ENCODE results near the gene SCGB1A1.
A peak's percentile ranks its signal among the peaks of the same experiment; 100 is the strongest.
"Not testable (repeated sequence)": the region's sequence is repeated elsewhere in the genome, so short reads cannot be mapped to it uniquely, and the experiment has no call there.

Gene SCGB1A1

GRCh38 chr11:62418733-62419132, at the start of gene SCGB1A1:
SCGB1A1 (plus strand) TSS chr11:62419033; CDS start chr11:62419096, 63 bp downstream.
- no peak for DNase-seq

- no peak for DNase-seq
These were observed 47.9 kb upstream of the SCGB1A1 start for GRCh38 chr11:62370743-62371440.

GRCh38 chr11:62372871-62373270, 46.0 kb upstream of the SCGB1A1 start:
- DNase-seq = no peak

DNA sequence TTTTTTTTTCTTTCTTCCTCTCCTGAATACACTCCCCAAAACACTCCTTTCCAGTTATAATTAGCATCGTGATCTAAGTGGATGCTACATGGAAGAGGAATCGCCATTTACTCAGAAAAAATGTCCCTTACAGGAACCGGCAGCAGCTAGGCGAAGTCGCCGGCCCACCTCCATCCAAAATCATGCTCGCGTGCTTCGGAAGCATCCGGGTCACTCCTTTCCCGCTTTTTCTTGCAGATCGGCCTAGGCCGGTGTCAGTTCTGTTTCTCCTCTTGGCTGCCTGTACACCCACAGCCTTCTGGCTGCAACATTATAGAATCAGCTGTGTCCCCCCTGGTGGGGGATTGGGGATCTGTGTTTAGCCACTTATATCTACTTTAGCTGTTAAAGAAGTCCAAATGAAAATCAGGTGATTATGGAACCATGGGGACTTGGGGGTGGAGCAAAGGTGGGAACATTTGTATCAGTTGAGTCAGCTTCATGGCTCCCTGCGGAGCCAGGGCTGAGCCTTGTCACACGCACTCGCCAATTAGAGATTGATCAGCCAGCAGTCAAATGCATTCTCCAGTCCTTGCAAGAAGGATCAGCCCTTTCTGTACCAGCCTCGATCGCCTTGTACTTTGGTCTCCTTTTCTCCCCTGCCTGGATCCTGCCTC, 45.2 kb upstream of the SCGB1A1 start:
- DNase-seq = no peak

GRCh38 chr11:62374801-62375200, 44.0 kb upstream of the SCGB1A1 start:
- DNase-seq = no peak

DNA sequence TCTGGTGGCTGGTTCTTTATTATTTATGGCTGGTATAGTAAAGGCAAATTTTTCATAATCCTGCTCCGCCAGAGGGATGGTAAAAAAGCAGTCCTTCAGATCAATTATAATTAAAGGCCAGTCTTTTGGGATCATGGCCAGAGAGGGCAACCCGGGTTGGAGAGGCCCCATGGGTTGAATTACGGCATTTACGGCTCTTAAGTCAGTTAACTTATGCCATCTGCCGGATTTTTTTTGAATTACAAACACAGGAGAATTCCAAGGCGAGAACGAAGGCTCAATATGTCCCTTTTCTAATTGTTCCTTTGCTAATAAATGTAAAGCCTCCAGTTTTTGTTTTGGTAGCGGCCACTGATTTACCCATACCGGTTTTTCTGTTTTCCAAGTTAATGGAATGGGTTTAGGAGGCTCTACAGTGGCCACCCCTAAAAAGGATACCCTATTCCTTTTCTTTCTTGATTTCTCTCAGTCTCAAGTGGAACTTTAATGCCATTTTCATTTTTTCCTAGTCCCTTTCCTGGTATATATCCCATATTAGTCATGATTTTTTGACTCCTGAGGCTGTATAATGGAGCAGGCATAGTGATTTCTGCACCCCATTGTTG, 40.3 kb upstream of the SCGB1A1 start:
- DNase-seq = not testable (repeated sequence)

DNA sequence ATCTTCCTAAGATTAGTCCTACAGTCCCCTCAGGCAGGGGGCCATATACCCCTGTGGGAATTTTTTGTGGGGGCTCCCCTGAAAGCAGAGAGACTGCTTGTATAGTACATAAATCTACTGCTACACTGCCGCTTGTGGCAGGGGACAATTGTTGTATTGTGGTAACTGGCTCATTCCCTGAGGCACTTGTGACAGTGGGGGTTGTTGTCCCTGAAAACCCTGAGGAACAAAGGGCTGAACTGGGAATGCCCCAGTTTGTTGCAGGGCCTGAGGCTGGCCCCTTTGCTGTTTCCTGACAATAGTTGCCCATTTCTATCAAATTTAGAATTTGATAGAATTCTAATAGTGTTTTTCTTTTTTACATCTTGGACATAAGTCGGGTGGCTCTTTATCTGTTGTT, 39.2 kb upstream of the SCGB1A1 start:
- not testable (repeated sequence) for DNase-seq

DNA sequence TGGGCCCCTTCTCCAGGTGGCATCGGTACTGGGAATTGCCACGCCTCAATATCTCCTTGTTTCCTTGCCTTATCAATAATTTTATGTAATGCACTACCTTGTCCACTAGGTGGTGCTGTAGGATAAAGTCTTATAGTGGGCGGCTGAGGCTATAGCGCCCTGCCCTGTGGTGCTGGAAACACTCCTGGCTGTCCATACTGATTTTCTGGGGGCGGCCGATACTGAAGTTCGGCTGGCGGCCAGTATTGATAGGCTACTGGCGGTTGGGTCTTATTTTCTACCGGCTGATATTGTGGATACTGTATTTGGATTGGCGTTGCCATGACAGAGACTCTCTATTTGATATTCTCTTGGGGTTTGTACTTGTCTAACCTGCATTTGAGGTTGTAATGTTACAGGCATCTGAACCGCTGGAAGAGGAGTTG, 38.0 kb upstream of the SCGB1A1 start:
- DNase-seq = peak; percentile 37

GRCh38 chr11:62383822-62384221, 35.0 kb upstream of the SCGB1A1 start:
- no peak for DNase-seq

- not testable (repeated sequence) for DNase-seq
These were observed 32.8 kb upstream of the SCGB1A1 start for GRCh38 chr11:62386083-62386482.

DNA sequence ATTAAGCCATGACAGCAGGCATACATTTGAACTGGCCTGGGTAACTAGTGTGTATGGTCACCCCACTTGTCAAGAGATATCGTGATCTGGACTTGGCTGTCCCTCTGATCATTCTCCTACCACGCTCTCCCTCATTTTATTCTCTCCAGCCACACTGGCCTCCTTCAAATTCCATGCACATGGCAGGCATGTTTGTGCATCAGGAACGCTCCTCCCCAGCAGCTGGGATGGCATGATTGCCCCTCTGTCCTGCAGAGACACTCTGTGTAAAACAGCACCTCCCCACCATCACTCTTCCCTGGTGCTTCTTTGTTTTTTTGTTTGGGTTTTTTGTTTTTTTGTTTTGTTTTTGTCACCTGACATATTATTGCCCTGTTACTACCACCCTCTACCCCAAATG, 31.5 kb upstream of the SCGB1A1 start:
- no peak for DNase-seq

- no peak for DNase-seq
These were observed 29.8 kb upstream of the SCGB1A1 start for GRCh38 chr11:62388999-62389398.

DNA sequence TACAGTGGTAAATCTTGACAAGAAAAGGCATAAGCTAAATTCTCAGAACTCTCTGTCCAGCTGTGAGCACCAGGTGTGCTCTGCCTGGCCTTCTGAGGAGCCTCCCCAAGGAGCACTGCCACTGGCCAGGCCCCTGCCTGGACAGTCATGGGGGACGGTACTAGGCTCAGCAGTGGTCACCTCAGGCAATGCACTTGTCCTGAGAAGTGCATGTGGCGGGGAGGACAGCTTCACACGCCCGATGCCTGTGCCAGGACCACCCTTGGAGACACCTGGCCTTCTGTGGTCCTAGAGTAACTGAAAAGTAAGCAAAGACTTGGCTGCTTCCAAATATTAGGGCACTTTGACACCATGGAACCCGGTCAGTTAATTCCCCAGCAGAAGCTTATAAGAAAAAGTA, 28.6 kb upstream of the SCGB1A1 start:
- no peak for DNase-seq

DNA sequence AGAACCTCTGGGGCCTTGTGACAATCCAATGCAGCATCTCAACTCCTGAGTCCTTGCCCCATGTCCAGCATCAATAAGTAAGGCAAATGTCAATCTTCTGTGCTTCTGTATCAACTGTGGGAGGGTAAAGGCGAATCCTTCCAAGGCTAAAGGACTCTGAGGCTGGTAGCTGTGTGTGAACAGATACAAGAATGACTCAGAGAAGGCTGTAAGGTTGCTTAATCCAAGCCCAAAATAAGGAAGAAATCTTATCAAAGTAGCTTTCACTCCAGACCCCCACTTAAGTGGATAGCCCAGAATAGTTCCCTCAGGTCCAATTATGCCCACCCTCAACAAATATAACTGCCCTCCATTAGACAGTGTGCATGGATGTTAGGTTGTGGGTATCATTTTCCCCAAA, 28.1 kb upstream of the SCGB1A1 start:
- no peak for DNase-seq

DNA sequence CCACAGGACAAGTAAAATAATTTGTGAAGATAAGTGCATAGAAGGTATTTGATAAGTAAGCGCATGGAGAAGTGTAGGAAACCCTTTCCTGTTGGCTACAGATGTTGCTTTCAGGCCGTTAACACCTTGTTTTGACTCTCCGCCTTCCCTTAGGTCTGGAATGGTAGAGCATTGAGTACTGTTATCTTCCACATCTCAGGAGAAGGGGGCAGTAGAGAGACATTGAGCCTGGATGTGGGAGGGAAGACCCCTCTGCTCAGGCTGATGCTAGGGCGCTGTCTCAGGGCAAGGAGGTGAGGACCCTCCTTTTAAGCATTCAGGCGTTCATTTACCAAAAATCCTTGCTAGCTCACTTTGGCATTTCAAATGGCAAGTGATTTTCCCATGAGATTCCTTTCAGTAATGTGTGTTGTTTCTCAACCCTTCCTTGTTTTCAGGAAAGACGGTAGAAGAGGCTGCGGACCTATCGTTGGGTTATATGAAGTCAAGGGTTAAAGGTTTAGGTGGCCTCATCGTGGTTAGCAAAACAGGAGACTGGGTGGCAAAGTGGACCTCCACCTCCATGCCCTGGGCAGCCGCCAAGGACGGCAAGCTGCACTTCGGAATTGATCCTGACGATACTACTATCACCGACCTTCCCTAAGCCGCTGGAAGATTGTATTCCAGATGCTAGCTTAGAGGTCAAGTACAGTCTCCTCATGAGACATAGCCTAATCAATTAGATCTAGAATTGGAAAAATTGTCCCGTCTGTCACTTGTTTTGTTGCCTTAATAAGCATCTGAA, 27.0 kb upstream of the SCGB1A1 start:
- no peak for DNase-seq

- DNase-seq = no peak
These were observed 26.3 kb upstream of the SCGB1A1 start for GRCh38 chr11:62392506-62392905.

DNA sequence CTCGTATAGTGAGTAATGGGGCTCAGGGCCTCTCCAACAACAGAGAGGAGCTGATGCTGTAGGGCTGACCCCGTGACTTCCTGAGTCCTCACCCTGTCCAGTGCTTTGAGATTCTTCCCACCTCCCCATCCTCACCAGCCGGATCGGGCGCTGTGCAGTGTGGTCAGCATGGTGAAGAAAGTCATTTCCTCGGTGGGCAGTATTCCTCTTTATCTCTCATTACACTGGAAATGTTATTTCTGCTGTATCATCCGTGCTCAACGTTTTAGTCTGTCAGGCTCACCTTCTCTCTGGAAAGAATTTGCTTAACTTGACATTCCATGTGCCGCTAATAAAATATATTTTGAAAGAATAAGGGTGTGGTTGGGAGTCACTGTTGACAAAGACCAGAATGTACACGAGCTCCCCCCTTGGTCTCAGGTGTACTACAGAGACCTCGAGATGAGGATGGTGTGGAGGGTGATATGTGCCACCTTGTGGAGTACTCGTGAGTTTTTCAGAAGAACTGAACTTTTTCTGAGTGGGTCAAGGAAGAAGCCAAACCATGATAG, 25.7 kb upstream of the SCGB1A1 start:
- no peak for DNase-seq

DNA sequence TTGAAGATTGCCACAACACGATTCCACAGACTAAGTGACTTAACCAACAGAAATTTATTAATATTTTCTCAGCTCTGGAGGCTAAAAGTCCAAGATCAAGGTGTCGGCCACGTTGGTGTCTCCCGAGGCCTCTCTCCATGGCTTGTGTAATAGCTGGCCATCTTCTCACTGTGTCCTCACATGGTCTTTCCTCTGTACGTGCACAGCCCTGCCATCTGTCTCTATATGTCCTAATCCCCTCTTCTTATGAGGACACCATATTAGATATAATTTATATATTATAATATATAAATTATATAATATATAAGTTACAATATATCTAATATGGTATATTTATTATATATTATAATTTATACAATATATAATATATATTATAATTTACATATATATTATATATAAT, 25.1 kb upstream of the SCGB1A1 start:
- no peak for DNase-seq

DNA sequence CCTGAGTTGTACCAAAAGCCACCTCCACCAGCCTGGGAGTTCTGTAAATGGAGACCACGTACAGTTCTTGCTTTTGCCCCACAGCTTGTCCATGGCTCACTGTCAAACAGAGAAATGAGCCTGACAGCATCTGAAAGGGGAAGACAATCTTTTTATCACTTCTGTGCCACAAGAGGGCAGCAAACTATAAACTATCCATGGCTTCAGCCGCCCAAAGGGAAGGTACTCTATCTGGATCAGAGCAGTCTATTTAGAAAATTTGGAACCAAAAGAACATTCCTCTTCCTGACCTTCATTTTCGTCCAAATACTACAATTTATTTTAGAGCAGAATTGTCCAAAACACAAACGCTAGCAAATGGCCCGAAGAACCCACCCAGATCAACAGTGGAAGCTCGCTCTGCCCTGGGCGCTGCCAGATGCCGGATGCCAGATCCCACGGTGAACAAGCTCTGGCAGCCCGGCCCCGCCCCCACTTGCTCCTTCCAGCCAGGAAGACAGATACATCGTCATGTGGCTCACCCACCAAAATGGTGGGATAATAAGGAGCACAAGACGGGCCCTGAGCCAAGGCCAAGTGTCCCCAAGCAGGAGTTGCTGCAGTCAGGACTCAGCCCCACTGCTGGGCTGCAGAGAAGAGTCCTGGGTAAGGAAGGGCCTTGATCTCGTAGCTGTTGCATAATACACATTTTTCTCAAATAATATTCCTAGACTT, 23.9 kb upstream of the SCGB1A1 start:
- DNase-seq = peak; percentile 83

GRCh38 chr11:62395885-62396551, 22.8 kb upstream of the SCGB1A1 start:
- DNase-seq = no peak

DNA sequence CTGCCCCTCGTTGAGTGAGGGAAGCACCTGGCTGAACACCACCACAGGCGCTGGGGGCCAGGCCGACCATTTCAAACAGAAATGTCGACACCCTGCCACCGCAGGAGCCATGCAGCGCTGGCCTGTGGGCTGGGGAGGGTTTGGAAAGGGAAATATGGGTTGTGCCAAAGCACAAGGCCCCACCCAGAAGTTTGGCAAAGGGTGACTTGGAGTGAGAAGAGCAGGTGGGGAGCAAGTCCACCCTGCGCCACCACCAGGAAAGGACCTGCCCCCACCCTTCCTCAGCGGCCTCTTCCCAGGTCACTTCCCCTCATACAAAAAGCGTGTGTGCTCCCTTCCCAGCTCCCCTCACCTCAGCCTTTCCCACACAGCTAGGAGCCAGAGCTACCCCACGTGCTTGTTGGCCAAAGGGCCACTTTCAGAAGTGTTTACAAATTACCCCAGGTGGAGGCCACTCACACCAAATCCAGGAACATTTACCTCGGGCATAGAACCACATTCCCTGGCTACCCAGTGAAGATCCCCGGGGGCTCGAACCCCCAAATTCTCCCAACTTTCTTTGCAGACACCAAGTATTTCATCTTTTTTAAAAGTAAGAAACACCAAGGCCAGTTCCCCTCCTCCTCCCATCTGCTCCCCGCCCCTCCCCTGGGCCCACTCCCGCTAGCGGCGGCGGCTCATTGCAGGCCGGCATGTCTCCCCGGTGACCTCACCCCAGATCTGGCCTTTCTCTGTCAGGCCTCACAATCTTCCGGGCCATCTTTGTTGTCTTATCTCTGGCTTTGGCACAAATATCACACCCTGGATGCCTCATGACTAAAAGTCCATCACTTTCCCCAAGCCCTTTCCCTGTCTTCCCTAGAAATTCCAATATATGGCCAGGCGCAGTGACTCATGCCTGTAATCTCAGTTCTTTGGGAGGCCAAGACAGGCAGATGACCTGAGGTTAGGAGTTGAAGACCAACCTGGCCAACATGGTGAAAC, 20.5 kb upstream of the SCGB1A1 start:
- DNase-seq = no peak
